HCT116 (cell line): ENCODE data around the gene TPD52L1. TPM values are rescaled to one million over a fixed set of nuclear protein-coding genes. Genes with fewer than 3 reads are reported as not detected.
"Not testable (repeated sequence)": the region's sequence is repeated elsewhere in the genome, so short reads cannot be mapped to it uniquely, and the experiment has no call there.

Experiments used
- ATAC-seq: fragments of 200-7000 bp; cut with Tn5 transposase; 2 replicates; pipeline ENCODE4 v1.9.1; 2020; ENCODE audit warnings: mild to moderate bottlenecking, moderate library complexity
- BruUV-seq: library from RNA; stranded (reverse); fragments of 400-500 nt; replicated peaks from 2 replicates; lab custom pipeline; 2021; lab: Mats Ljungman, UMichigan
- CTCF ChIA-PET: fragments of 300-600 bp; sonication (Branson Sonifier 250); formaldehyde crosslinking; loops from one replicate; lab custom pipeline; 2021; ENCODE audit warnings: antibody characterized with exemption; lab: Charles Lee
- POLR2A ChIA-PET: fragments of 300-600, 350-600 bp; sonication (Branson Sonifier 250); formaldehyde crosslinking; loops from one replicate; lab custom pipeline; 2021; ENCODE audit warnings: antibody characterized with exemption; lab: Charles Lee
- RAD21 ChIA-PET, 2 experiments: fragments of 300-600 bp; sonication (Branson Sonifier 250); formaldehyde crosslinking; loops; one replicate each; lab custom pipeline; 2023; ENCODE audit warnings: low total read pairs in 2 of 2; ENCODE audit not compliant: uncharacterized antibody in 2 of 2, unreplicated experiment in 2 of 2, low non-redundant PET in 1 of 2; lab: Charles Lee
- DNase-seq: peaks from one replicate; pipeline ENCODE4 v3.0.0-alpha.2; 2010; ENCODE audit warnings: low read depth, low spot score
- H2AFZ ChIP-seq: fragments of 200-600 bp; shearing (Covaris generic), sonication (generic); 2 replicates; pipeline ENCODE4 v1.6.1; 2017; ENCODE audit warnings: low read depth, mixed run types, mixed read lengths, antibody characterized with exemption, low read length; ENCODE audit not compliant: poor library complexity, severe bottlenecking
- H3K27ac ChIP-seq: 2 replicates; pipeline ENCODE4 v1.5.1; 2012; ENCODE audit warnings: low read depth, low read length
- H3K27me3 ChIP-seq: fragments of 200-600 bp; sonication (generic); 2 replicates; pipeline ENCODE4 v1.6.1; 2016; ENCODE audit warnings: mixed run types, low read length, mixed read lengths; ENCODE audit not compliant: insufficient read depth
- H3K36me3 ChIP-seq, 2 experiments: fragments of 200-500 bp in 1 of 2; fragments of 200-600 bp in 1 of 2; sonication (Bioruptor generic) in 1 of 2; sonication (generic) in 1 of 2; 2 replicates each; pipeline versions ENCODE4 v1.5.1 to v1.6.1; 2014 to 2016; ENCODE audit warnings: low read length in 2 of 2, inconsistent platforms in 1 of 2, mixed read lengths in 1 of 2, mixed run types in 1 of 2; ENCODE audit not compliant: insufficient read depth in 2 of 2, control insufficient read depth in 1 of 2
- H3K4me1 ChIP-seq, 2 experiments: fragments of 200-600 bp in 1 of 2; sonication (generic) in 1 of 2; 2 replicates each; pipeline versions ENCODE4 v1.5.1 to v1.6.1; 2012 to 2017; ENCODE audit warnings: low read length in 2 of 2, inconsistent platforms in 1 of 2, mild to moderate bottlenecking in 1 of 2, mixed read lengths in 1 of 2, mixed run types in 1 of 2, moderate library complexity in 1 of 2; ENCODE audit not compliant: insufficient read depth in 2 of 2, control insufficient read depth in 1 of 2
- H3K4me2 ChIP-seq: fragments of 200-600 bp; sonication (generic); 2 replicates; pipeline ENCODE4 v1.6.1; 2017; ENCODE audit warnings: mixed run types, low read length, mixed read lengths
- H3K4me3 ChIP-seq, 2 experiments: fragments of 200-600 bp in 1 of 2; sonication (generic) in 1 of 2; replicated peaks in 1 of 2; 2 replicates each; pipeline ENCODE4 v1.5.1; 2011 to 2016; ENCODE audit warnings: low read length in 2 of 2, control low read depth in 1 of 2, low read depth in 1 of 2, mild to moderate bottlenecking in 1 of 2, mixed read lengths in 1 of 2, mixed run types in 1 of 2
- H3K79me2 ChIP-seq: fragments of 200-600 bp; sonication (generic); 2 replicates; pipeline ENCODE4 v1.6.1; 2017; ENCODE audit warnings: mild to moderate bottlenecking, mixed run types, low read length, moderate library complexity, mixed read lengths; ENCODE audit not compliant: insufficient read depth
- H3K9ac ChIP-seq: fragments of 200-600 bp; sonication (generic); 2 replicates; pipeline ENCODE4 v1.6.1; 2016; ENCODE audit warnings: low read length, mixed read lengths
- H3K9me2 ChIP-seq: fragments of 200-600 bp; sonication (generic), shearing (Covaris generic); 2 replicates; pipeline ENCODE4 v1.6.1; 2017; ENCODE audit warnings: mixed run types, mild to moderate bottlenecking, moderate library complexity; ENCODE audit not compliant: insufficient read depth
- H3K9me3 ChIP-seq, 2 experiments: fragments of 200-500 bp in 1 of 2; fragments of 200-600 bp in 1 of 2; sonication (Bioruptor generic) in 1 of 2; sonication (generic) in 1 of 2; 2 replicates each; pipeline ENCODE4 v1.6.1; 2014 to 2017; ENCODE audit warnings: low read length in 2 of 2, mixed read lengths in 2 of 2, inconsistent platforms in 1 of 2, low read depth in 1 of 2, mild to moderate bottlenecking in 1 of 2, mixed run types in 1 of 2, moderate library complexity in 1 of 2; ENCODE audit not compliant: control insufficient read depth in 1 of 2, insufficient read depth in 1 of 2
- H4K20me1 ChIP-seq: fragments of 200-600 bp; sonication (generic), shearing (Covaris generic); 2 replicates; pipeline ENCODE4 v1.6.1; 2017; ENCODE audit warnings: mixed run types, mild to moderate bottlenecking, moderate library complexity; ENCODE audit not compliant: insufficient read depth
- CTCF ChIP-seq, 3 experiments: fragments of 200-600 bp in 1 of 3; sonication (generic) in 1 of 3; IDR thresholded peaks in 2 of 3; conservative IDR thresholded peaks in 1 of 3; 2 replicates each; pipeline ENCODE4 v1.5.1; 2012 to 2017; ENCODE audit warnings: low read depth in 2 of 3, low read length in 2 of 3, antibody characterized with exemption in 1 of 3, borderline replicate concordance in 1 of 3, control low read depth in 1 of 3, mild to moderate bottlenecking in 1 of 3, mixed read lengths in 1 of 3, mixed run types in 1 of 3, moderate library complexity in 1 of 3; ENCODE audit not compliant: insufficient read depth in 1 of 3
- EZH2 ChIP-seq: fragments of 200-600 bp; sonication (generic); IDR thresholded peaks from 2 replicates; pipeline ENCODE4 v1.6.1; 2017; ENCODE audit warnings: antibody characterized with exemption, mixed run types
- EZH2phosphoT487 ChIP-seq: fragments of 200-600 bp; IDR thresholded peaks from 2 replicates; pipeline ENCODE4 v1.6.1; 2018; ENCODE audit warnings: antibody characterized with exemption, borderline replicate concordance
- POLR2A ChIP-seq: IDR thresholded peaks from 2 replicates; pipeline ENCODE4 v1.7.0; 2011; ENCODE audit warnings: borderline replicate concordance; ENCODE audit not compliant: insufficient read depth, insufficient read length; ENCODE audit errors: extremely low read depth
- REST ChIP-seq: IDR thresholded peaks from 2 replicates; pipeline ENCODE4 v1.6.1; 2012; ENCODE audit warnings: low read depth
- SRF ChIP-seq: IDR thresholded peaks from 2 replicates; pipeline ENCODE4 v1.6.1; 2012; ENCODE audit warnings: low read depth
- TCF7L2 ChIP-seq: IDR thresholded peaks from 2 replicates; pipeline ENCODE4 v1.7.0; 2011; ENCODE audit warnings: borderline replicate concordance, inconsistent platforms; ENCODE audit not compliant: insufficient read depth, insufficient read length; ENCODE audit errors: extremely low read depth
- intact Hi-C: fragments of 100-400 bp; cut with micrococcal nuclease; formaldehyde crosslinking; loops from 2 replicates; pipeline ENCODE4 v1.10.0; 2022
- total RNA-seq: library from RNA; stranded (reverse); gene quantifications from one replicate; pipeline ENCODE4 v1.2.1, GENCODE V29; 2021; ENCODE audit not compliant: unreplicated experiment

Gene TPD52L1
- total RNA-seq, 1 experiment from 2014 or later: 64.1 TPM

- H3K36me3 ChIP-seq, DNase-seq, CTCF ChIA-PET, BruUV-seq, intact Hi-C loops, H3K4me3 ChIP-seq, RAD21 ChIA-PET, H3K79me2 ChIP-seq, H3K9me2 ChIP-seq, H3K27ac ChIP-seq, H2AFZ ChIP-seq, H3K9me3 ChIP-seq, H3K9ac ChIP-seq, ATAC-seq, H4K20me1 ChIP-seq, H3K4me2 ChIP-seq, H3K27me3 ChIP-seq, POLR2A ChIA-PET: not testable (repeated sequence)
- H3K4me1 ChIP-seq: peaks cover 5 to 14% of the 10 kb centered on the region in 2 experiments; a peak in 3 of 4 replicates
Measured at GRCh38 chr6:125125856-125126255, 27.7 kb upstream of the TPD52L1 start.

GRCh38 chr6:125129354-125129753 lies 24.2 kb upstream of the TPD52L1 start:
- no TSS peak for BruUV-seq
- DNase-seq: no peak

More at GRCh38 chr6:125129354-125129753, 24.2 kb upstream of the TPD52L1 start:
- H3K4me2 ChIP-seq: no peak overlapping the region
- ChIA-PET CTCF (interaction anchor here (1.4 to 2.2 kb wide), 2 partner anchors 15 to 259 kb away, joined by 4 read pairs; no protein-coding TSS in a partner anchor), POLR2A (no interaction called here), RAD21 (no interaction called here)
- H3K9me2 ChIP-seq: no peaks in the 10 kb centered on the region
- no peak overlapping the region for H3K4me3 ChIP-seq
- no peak for TF ChIP-seq SRF
- no peak for TF ChIP-seq CTCF (IDR thresholded peaks at IDR 0.05 in 2 of 3, conservative IDR thresholded peaks at IDR 0.05 in 1 of 3; ENCODE audit: borderline replicate concordance in 1 of 3, insufficient read depth in 1 of 3, low read depth in 2 of 3, low read length in 2 of 3)
- TF ChIP-seq REST: no peak
- TF ChIP-seq POLR2A: no peak
- no peak for TF ChIP-seq EZH2
- no peak for TF ChIP-seq TCF7L2
- TF ChIP-seq EZH2phosphoT487: no peak
- no peaks in the 10 kb centered on the region for H3K36me3 ChIP-seq
- H3K9ac ChIP-seq: no peak overlapping the region
- ATAC-seq: no peak
- no peaks in the 10 kb centered on the region for H4K20me1 ChIP-seq
- H3K27me3 ChIP-seq: no peaks in the 10 kb centered on the region
- no peak overlapping the region for H2AFZ ChIP-seq
- no peak overlapping the region for H3K27ac ChIP-seq
- H3K4me1 ChIP-seq: peaks cover 1 to 5% of the 10 kb centered on the region in 2 experiments; a peak in 3 of 4 replicates
- no peaks in the 10 kb centered on the region for H3K9me3 ChIP-seq
- H3K79me2 ChIP-seq: no peaks in the 10 kb centered on the region
- intact Hi-C loops: no loop called here
